Measurements from ENCODE around the gene MYO18B.

- no peak for TF ChIP-seq MAX (IDR thresholded peaks at IDR 0.05)
- TF ChIP-seq YY1 (IDR thresholded peaks at IDR 0.05; ENCODE audit: low read depth): no peak
- TF ChIP-seq RAD21 (IDR thresholded peaks at IDR 0.05; ENCODE audit: low read depth): no peak
Observed at GRCh38 chr22:25702571-25703167, 39.3 kb upstream of the MYO18B start.
